Ramos (cell line): ENCODE results near the gene OR10K2.
"Not testable (repeated sequence)": the region's sequence is repeated elsewhere in the genome, so short reads cannot be mapped to it uniquely, and the experiment has no call there.

ENCODE experiments used
- in situ Hi-C: fragments of 300-500 bp; cut with MboI; formaldehyde crosslinking; loops from one replicate; pipeline ENCODE4 v1.14.3; 2022; ENCODE audit warnings: low sequenced_read_pairs; ENCODE audit not compliant: unreplicated experiment

OR10K2 gene

DNA sequence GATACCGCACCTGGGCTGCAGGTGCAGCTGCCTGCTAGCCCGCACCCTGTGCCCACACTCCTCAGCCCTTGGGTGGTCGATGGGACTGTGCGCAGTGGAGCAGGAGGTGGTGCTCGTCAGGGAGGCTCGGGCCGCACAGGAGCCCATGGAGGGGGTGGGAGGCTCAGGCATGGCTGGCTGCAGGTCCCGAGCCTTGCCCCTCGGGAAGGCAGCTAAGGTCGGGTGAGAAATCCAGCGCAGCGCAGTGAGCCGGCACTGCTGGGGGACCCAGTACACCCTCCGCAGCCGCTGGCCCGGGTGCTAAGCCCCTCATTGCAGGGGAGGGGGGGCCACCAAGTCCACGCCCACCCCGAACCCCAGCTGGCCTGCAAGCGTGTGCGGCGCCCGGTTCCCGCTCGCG lies 51.9 kb downstream of the OR10K2 start:
- in situ Hi-C loops: not testable (repeated sequence)

DNA sequence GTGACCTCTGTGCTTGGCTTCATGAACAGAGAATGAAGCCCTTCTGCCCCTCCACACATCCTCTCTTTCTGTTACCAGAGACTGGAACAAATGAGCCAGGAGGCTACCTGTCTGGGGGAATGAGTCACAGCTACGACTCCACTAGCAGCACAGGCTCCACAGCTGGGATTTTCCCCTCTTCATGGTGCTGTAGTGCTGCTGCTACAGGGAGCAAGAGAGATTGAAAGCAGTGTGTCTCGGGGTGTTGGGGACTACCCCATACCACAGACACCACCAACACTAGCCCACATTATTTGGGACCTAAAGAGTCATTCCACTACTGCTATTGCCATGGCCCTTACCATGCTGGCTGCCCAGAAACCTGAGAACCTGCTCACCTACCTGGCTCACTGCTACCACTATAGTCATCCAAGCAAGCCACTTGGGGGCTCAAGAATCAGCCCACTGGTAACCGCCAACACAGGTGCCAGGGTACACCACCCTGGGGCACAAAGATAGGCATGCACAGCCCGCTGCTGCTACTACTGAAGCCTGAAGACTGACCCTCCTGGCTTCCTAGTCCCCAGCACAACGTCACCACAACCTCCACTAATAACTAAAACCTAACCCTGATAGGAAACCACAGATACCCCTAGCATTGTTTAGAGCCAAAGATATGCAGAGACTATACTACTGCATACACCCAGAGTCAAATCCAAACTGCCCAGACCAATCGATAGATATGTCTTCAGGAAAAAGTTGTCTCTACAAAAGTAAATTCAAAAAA lies 54.7 kb downstream of the OR10K2 start:
- in situ Hi-C loops: no loop called here
